Activated T-helper 2 cell treated with anti-CD3 and anti-CD28 coated beads, Interferon-gamma antibody, Interleukin-2, Interleukin-4, amounts not matched to agents 10 μg/mL and 5 μg/mL and 100 μg/mL, durations not matched to agents 14 hours and 24 hours and 36 hours (primary cell): ENCODE results near the gene INAFM2. TPM values are rescaled to one million over a fixed set of nuclear protein-coding genes. Genes with fewer than 3 reads are reported as not detected.

Source experiments
- DNase-seq: peaks from one replicate; pipeline ENCODE4 v3.0.0; 2021; ENCODE audit warnings: low spot score
- H3K27ac Mint-ChIP-seq: one replicate; pipeline ENCODE4 v1.8.0; 2021; ENCODE audit warnings: mixed read lengths
- H3K27me3 Mint-ChIP-seq: one replicate; pipeline ENCODE4 v1.8.0; 2021; ENCODE audit warnings: low read depth, mixed read lengths
- H3K36me3 Mint-ChIP-seq: one replicate; pipeline ENCODE4 v1.8.0; 2021; ENCODE audit warnings: low read depth, mixed read lengths
- H3K4me1 Mint-ChIP-seq: one replicate; pipeline ENCODE4 v1.8.0; 2021; ENCODE audit warnings: low read depth, mixed read lengths
- H3K4me3 Mint-ChIP-seq: one replicate; pipeline ENCODE4 v1.8.0; 2021; ENCODE audit warnings: low read depth, mild to moderate bottlenecking, moderate library complexity, mixed read lengths
- H3K9me3 Mint-ChIP-seq: one replicate; pipeline ENCODE4 v1.8.0; 2021; ENCODE audit warnings: mixed read lengths
- intact Hi-C: fragments of 100-400 bp; cut with micrococcal nuclease; formaldehyde crosslinking; loops from one replicate; pipeline ENCODE4 v1.15.1; 2023
- total RNA-seq: library from RNA; stranded (reverse); gene quantifications from 2 replicates; pipeline ENCODE4 v1.2.3, GENCODE V29; 2022

Gene INAFM2
- total RNA-seq, 1 donor from 2014 or later: 16.7 TPM

DNA sequence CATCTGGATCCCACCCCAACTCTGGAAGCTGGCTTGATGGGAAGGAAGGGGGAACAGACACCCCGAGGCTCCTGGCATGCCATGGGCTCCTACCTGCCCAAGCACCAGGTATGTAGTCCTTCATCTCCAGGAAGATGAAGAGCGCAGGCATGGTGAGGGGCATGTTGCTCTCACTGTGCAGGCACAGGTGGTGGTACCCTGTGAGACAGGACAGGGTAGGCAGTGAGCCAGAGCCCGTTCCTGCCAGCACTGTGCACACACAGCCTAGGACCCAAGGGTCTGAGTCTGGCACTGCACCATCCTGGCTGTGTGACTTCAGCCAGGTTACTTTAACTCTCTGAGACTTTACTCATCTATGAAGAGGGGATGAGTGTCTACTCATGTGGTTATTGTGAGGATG, 31.2 kb upstream of the INAFM2 start:
- Mint-ChIP-seq H3K4me3 (no peak overlapping the region), H3K9me3 (no peaks in the 10 kb centered on the region), H3K4me1 (no peaks in the 10 kb centered on the region), H3K27ac (no peak overlapping the region), H3K27me3 (no peaks in the 10 kb centered on the region), H3K36me3 (peaks cover 25% of the 10 kb centered on the region)
- intact Hi-C loops: no loop called here
- DNase-seq: no peak

DNA sequence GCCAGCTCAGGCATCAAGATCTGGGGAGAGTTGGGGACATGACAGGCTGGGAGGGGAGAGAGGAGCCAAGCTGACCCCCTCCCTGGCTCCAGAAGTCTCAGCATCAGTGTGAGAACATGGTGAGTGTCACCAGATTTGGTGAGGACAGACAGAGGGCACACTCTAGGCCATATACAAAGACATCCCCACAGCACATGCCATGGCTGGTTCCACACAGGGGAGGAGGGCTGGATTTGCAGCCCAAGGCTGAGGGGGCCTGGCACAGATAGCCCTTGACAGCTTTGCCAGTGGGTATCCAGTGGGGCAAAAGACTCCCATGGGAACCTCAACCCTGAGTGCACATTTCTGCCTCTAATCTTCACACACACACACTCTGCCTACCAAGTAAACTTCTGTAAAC, 30.5 kb upstream of the INAFM2 start:
- intact Hi-C loops: no loop called here
- Mint-ChIP-seq H3K36me3 (peaks cover 29% of the 10 kb centered on the region), H3K27me3 (no peaks in the 10 kb centered on the region), H3K27ac (no peak overlapping the region), H3K4me1 (no peaks in the 10 kb centered on the region), H3K9me3 (no peaks in the 10 kb centered on the region), H3K4me3 (no peak overlapping the region)
- DNase-seq: no peak

DNA sequence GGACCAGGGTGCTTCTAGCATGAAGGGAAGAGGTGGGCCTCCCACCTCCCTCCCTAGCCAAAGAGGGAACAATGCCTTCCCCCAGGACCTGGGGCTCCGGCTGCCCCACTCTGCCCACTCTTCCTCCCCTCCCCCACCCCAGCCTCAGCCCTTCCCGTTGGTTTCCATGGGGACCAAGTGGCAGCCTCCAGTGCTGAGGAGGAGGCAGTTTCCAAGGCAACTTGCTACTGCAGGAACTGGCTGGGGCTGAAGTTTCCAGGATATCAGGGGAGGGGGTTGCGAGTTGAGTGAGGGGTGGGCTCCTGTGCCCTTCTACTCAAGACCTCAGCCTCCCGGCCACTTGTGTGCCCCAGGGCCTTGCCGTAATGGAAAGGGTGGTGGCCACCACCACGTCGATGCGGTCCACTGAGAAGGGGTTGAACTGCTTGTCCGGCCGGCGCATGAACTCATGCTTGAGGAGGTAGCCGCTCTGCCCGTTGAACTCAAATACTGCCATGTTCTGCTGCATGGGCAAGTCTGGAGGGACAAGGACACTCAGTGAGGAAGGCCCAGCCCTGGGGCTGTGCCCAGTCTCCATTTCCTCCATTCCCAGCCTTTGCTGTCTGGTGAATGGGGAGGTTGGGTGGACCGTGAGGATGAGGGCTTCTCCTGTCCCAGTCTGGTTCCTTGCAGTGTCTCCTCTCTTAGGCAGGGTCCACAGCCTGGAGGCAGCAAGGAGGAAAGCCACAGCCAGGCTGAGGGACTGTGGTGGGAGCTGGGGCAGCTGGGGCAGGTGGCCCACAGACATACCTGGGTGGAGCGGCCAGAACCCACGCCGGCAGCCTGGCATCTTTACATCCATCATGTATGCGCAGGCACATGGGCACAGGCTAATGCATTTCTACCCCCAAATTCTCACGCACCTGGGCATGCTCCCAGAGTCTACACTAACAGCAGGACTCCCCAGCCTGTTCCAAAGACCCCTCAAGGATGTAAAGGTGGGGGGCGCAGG, 29.3 kb upstream of the INAFM2 start:
- H3K4me3 Mint-ChIP-seq: no peak overlapping the region
- no peaks in the 10 kb centered on the region for H3K4me1 Mint-ChIP-seq
- H3K27ac Mint-ChIP-seq: no peak overlapping the region
- no peak for DNase-seq
- no peaks in the 10 kb centered on the region for H3K27me3 Mint-ChIP-seq
- peaks cover 36% of the 10 kb centered on the region for H3K36me3 Mint-ChIP-seq
- intact Hi-C loops: no loop called here
- peaks cover under 1% of the 10 kb centered on the region for H3K9me3 Mint-ChIP-seq

DNA sequence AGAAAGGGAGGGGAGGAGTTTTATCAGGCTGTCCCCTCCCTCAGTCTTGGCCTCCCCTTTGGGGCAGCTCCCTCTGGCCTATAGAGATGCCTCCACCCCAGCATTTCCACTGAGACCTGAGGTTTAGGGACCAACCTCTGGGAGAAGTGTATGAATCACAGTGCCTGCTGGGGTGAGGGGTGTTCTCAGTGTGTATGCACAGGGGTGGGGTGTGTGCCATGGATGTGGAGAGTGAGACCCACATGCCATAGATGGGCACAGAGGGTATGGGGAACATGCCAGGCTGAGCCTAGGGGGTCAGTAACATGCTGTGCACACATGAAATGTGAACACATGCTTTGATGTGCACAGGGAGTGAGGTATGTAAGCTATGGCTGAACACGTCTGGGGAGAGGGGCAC, 28.2 kb upstream of the INAFM2 start:
- no peaks in the 10 kb centered on the region for H3K27me3 Mint-ChIP-seq
- peaks cover 41% of the 10 kb centered on the region for H3K36me3 Mint-ChIP-seq
- intact Hi-C loops: no loop called here
- no peaks in the 10 kb centered on the region for H3K4me1 Mint-ChIP-seq
- peaks cover 3% of the 10 kb centered on the region for H3K9me3 Mint-ChIP-seq
- DNase-seq: no peak
- no peak overlapping the region for H3K4me3 Mint-ChIP-seq
- no peak overlapping the region for H3K27ac Mint-ChIP-seq

DNA sequence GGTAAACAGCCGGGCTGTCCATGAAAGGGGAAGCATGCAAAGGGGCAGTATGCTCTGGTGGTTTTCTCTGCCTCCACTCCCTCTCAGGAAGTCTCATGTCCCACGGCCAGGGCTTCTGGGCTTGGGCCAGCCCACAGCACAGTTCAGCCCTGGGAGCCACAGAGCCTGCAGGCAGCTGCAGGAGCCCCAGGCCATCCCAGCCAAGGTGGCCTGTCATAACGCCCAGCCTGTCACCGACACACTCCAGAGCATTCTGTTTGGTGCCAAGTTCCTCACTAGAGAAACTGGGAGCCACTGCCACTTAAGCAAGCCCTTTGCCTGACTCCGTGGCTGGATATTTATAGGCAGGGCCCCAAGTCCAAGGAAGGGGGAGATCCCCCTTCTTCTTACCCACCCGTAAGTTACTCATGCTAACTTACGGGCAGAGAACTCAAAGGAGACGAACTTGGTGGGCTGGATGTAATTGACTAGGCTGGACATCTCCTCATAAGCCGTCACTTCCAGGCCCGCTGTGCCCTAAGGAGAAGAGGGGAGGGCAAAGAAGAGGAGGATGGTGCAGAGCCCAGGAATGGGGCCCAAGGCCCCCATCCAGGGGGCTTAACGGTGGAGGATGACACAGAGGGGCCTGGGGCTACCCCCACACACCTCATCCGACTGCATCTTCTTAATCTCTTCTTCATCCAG, 27.5 kb upstream of the INAFM2 start:
- H3K27me3 Mint-ChIP-seq: no peaks in the 10 kb centered on the region
- intact Hi-C loops: no loop called here
- H3K4me3 Mint-ChIP-seq: no peak overlapping the region
- no peak for DNase-seq
- H3K9me3 Mint-ChIP-seq: peaks cover 6% of the 10 kb centered on the region
- peaks cover 45% of the 10 kb centered on the region for H3K36me3 Mint-ChIP-seq
- no peak overlapping the region for H3K27ac Mint-ChIP-seq
- no peaks in the 10 kb centered on the region for H3K4me1 Mint-ChIP-seq

DNA sequence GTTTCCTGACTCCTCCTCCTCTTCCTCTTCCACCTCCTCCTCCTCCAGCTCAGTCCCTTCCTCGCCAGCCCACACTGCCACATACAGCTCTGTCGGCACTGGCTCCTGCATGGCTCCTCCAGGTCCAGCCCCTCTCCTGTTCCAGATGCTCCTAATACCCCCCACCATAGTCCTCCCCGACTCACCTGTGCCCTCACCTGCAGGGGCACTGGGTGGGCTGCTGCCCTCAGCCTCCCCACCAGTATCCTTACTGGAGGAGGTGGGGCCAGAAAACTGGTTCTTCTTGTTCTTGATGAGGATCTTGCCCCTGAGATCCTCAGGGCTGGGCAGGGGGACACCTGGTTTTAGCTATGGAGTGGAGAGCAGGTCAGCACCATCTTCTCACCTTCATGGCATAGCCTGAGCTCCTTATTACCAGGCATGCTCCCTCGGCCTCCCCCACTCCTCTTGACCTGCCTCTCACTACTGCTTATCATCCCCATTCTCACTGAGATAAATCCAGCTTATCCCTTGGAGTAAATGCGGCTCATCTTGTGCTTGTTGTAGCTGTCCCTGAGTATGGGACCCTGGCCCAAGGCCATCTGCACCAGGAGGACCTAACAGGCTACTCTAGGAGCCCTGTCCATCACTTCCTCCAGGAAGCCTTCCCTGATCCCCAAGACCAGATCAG, 26.8 kb upstream of the INAFM2 start:
- DNase-seq: no peak
- Mint-ChIP-seq H3K4me1 (no peaks in the 10 kb centered on the region), H3K9me3 (peaks cover 6% of the 10 kb centered on the region), H3K4me3 (no peak overlapping the region), H3K27me3 (no peaks in the 10 kb centered on the region), H3K27ac (no peak overlapping the region), H3K36me3 (peaks cover 50% of the 10 kb centered on the region)
- intact Hi-C loops: no loop called here

DNA sequence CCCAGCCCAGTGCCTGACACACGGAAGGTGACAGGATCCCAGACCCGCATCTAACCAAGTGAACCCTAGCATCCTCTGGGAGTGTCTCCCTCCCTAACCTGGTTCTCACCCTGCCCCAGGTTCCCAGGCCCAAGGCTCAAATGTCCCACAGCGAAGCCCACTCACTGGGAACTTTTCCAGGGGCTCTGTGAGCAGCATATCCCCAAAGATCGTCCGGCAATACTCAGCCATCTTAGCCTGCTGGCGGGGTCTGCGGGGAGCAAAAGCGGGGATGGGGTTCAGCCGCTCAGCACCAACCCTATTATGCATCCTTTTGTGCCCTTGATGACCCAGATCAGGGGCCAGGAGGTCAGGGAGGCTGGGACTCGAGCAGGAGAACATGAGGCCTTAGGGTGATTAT, 26.1 kb upstream of the INAFM2 start:
- H3K27me3 Mint-ChIP-seq: no peaks in the 10 kb centered on the region
- DNase-seq: no peak
- no peak overlapping the region for H3K27ac Mint-ChIP-seq
- H3K9me3 Mint-ChIP-seq: peaks cover 6% of the 10 kb centered on the region
- intact Hi-C loops: no loop called here
- peaks cover 55% of the 10 kb centered on the region for H3K36me3 Mint-ChIP-seq
- H3K4me1 Mint-ChIP-seq: no peaks in the 10 kb centered on the region
- H3K4me3 Mint-ChIP-seq: no peak overlapping the region

DNA sequence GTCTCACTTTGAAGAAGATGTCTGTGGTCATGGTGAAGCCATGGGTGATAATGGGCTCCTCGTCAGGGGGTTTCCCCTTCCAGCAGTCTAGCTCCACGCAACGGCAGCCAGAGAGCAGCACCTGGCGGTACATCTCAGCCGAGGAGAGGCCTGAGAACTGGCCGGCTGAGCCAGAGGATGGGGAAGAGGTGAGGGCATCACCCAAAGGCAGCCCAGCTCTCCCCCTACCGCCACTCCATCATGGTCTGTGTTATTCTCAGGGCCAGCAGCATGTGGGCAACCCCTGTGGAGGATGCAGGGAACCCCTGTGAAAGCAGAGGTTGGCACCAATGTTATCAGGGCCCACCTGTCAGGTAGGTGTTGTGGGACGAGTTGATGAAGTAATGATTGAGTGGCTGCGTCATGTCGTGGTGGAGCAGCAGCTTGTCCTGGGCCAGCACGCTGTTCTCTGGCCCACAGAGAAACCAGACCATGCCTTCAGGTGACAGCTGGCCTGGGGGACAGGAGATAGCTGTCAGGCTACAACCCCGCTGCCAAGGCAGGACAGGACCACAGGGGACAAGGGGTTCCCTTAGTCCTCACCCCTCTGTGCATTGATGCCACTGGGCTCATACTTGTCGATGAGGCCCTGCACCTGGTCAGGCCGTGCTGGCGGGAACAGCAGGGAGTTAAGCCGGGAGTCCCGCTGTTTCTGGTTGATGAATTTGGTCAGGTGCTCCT, 25.1 kb upstream of the INAFM2 start:
- intact Hi-C loops: no loop called here
- Mint-ChIP-seq H3K27ac (no peak overlapping the region), H3K36me3 (peaks cover 61% of the 10 kb centered on the region), H3K27me3 (no peaks in the 10 kb centered on the region), H3K9me3 (peaks cover 6% of the 10 kb centered on the region), H3K4me3 (no peak overlapping the region), H3K4me1 (no peaks in the 10 kb centered on the region)
- no peak for DNase-seq

DNA sequence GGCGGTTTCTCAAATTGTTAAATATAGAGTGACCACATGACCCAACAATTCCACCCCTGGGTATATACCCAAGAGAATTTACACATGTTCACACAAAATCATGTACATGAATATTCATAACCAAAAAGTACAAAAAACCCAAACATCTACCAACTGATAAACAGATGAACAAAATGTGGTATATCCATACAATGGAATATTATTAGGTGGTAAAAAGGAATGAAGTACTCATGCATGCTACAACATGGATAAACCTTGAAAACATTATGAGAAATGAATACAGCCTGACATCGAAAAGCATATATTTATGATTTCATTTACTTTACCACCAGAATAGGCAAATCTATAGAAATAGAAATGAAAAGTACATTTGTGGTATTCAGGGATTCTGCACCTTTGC, 23.1 kb upstream of the INAFM2 start:
- H3K36me3 Mint-ChIP-seq: peaks cover 59% of the 10 kb centered on the region
- no peaks in the 10 kb centered on the region for H3K27me3 Mint-ChIP-seq
- H3K4me1 Mint-ChIP-seq: peaks cover 8% of the 10 kb centered on the region
- peaks cover 6% of the 10 kb centered on the region for H3K9me3 Mint-ChIP-seq
- no peak overlapping the region for H3K27ac Mint-ChIP-seq
- intact Hi-C loops: loop anchor here (10.0 kb wide), 1 partner anchor 676 kb away; no protein-coding TSS in a partner anchor
- DNase-seq: no peak
- H3K4me3 Mint-ChIP-seq: no peak overlapping the region

DNA sequence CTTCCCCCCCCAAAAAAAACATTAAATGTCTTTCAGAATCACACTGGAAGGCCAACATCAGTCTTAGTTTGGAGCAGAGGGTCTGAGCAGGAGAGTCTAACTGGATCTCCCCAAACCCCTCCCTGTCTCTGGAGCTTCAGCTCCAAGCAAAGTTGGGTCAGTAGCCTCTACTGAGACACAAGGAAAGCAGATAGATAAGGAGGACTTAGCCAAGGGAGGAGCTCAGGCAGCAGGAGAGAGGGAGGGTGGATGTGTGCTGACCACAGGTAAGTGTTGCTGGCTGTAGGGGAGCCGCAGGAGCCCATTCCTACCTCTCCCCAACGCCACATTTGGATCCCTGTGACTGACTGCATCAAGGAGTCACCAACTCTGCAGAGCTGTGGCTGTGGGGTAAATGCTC, 22.7 kb upstream of the INAFM2 start:
- Mint-ChIP-seq H3K27me3 (no peaks in the 10 kb centered on the region), H3K36me3 (peaks cover 56% of the 10 kb centered on the region), H3K4me3 (no peak overlapping the region), H3K4me1 (peaks cover 9% of the 10 kb centered on the region), H3K9me3 (peaks cover 6% of the 10 kb centered on the region), H3K27ac (no peak overlapping the region)
- no peak for DNase-seq
- intact Hi-C loops: loop anchor here (10.0 kb wide), 1 partner anchor 676 kb away; no protein-coding TSS in a partner anchor

DNA sequence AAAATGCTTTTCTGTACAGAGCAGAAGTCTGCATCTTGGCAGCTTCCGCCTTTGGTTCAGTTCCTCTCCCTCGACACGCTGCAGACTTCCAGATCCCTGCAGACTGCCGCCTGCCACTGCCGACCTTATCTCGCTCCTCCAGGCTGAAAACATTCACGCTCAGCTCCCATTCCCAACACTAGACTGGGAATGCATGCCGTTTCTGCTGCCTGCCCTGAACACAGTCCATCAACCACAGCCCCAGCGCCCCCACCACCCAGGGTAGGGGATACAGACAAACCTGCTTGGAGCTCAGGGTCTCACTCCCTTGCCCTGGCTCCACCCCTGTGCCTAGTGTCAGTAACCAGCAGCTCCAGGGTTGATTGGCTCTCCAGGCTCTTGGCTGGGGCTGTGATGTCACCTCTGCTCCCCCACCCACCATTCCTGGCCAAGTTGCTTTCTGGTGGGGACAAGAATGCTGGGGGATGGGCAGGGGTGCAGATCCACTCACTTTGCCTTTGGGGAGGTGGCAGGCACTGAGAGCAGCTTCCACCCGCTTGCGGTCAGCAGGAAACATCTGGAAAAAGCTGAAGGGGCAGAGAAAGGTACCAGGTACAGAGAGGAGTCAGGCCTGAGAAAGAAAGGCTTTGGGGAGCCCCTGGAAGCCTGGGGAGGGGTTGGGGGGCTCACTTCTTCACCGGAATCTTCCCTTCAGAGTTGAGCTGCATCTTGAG, 21.9 kb upstream of the INAFM2 start:
- H3K27ac Mint-ChIP-seq: no peak overlapping the region
- peaks cover 16% of the 10 kb centered on the region for H3K4me1 Mint-ChIP-seq
- DNase-seq: no peak
- peaks cover 56% of the 10 kb centered on the region for H3K36me3 Mint-ChIP-seq
- H3K27me3 Mint-ChIP-seq: no peaks in the 10 kb centered on the region
- H3K4me3 Mint-ChIP-seq: no peak overlapping the region
- H3K9me3 Mint-ChIP-seq: peaks cover 6% of the 10 kb centered on the region
- intact Hi-C loops: loop anchor here (10.0 kb wide), 1 partner anchor 677 kb away; no protein-coding TSS in a partner anchor
